K562 (cell line): ENCODE data around the gene KANK4. TPM values are rescaled to one million over a fixed set of nuclear protein-coding genes. Genes with fewer than 3 reads are reported as not detected.

Experiments used
- ATAC-seq: fragments of 200-7000 bp; cut with Tn5 transposase; 3 replicates; pipeline ENCODE4 v1.9.1; 2020; ENCODE audit warnings: moderate library complexity
- BruUV-seq: library from RNA; stranded (reverse); fragments of 400-500 nt; replicated peaks from 2 replicates; lab custom pipeline; 2021; lab: Mats Ljungman, UMichigan
- CTCF ChIA-PET: fragments of 300-600 bp; formaldehyde crosslinking; extraction: SDS; loops from one replicate; lab custom pipeline; 2021; ENCODE audit warnings: low intra/inter-chr PET ratio; lab: Yijun Ruan, JAX
- POLR2A ChIA-PET: fragments of 300-600, 350-650 bp; sonication (Branson Sonifier 250); formaldehyde crosslinking; extraction: SDS; loops from one replicate; lab custom pipeline; 2021; ENCODE audit warnings: antibody characterized with exemption, inconsistent platforms; lab: Yijun Ruan, JAX
- DNase-seq, 4 experiments: peaks; one replicate each; pipeline versions ENCODE4 v3.0.0 to v3.0.0-alpha.2; 2011 to 2018; ENCODE audit warnings: low spot score in 3 of 4, mixed read lengths in 3 of 4; ENCODE audit errors: extremely low read depth in 1 of 4
- FAIRE-seq: peaks from 2 replicates; lab custom pipeline; 2011; peaks lifted over from hg19 to GRCh38; lab: Jason Lieb, UNC
- H2AFZ ChIP-seq: 2 replicates; pipeline ENCODE4 v1.6.0; 2011; ENCODE audit warnings: low read depth, low read length, control low read depth, inconsistent platforms
- H3K27ac ChIP-seq: fragments of 200-600 bp; 3 replicates; pipeline ENCODE4 v1.8.0; 2011; ENCODE audit warnings: low read depth, mild to moderate bottlenecking, control low read depth, inconsistent platforms, low read length, moderate library complexity, mixed read lengths; ENCODE audit errors: extremely low read depth
- H3K27me3 ChIP-seq, 2 experiments: fragments of 300-600 bp in 1 of 2; 2 replicates in 1 of 2; 3 replicates in 1 of 2; pipeline versions ENCODE4 v1.6.0 to v1.8.0; 2011; ENCODE audit warnings: inconsistent platforms in 2 of 2, low read length in 2 of 2, mild to moderate bottlenecking in 1 of 2, mixed read lengths in 1 of 2, moderate library complexity in 1 of 2; ENCODE audit not compliant: control insufficient read depth in 2 of 2, insufficient read depth in 2 of 2
- H3K36me3 ChIP-seq: fragments of 300-600 bp; 3 replicates; pipeline ENCODE4 v1.8.0; 2011; ENCODE audit warnings: mild to moderate bottlenecking, low read length, inconsistent platforms; ENCODE audit not compliant: control insufficient read depth, insufficient read depth
- H3K4me1 ChIP-seq, 2 experiments: fragments of 200-600 bp in 1 of 2; replicated peaks in 1 of 2; 2 replicates in 1 of 2; 3 replicates in 1 of 2; pipeline versions ENCODE4 v1.5.1 to v1.8.0; 2011; ENCODE audit warnings: inconsistent platforms in 2 of 2, low read length in 2 of 2, mild to moderate bottlenecking in 1 of 2, mixed read lengths in 1 of 2, moderate library complexity in 1 of 2; ENCODE audit not compliant: control insufficient read depth in 2 of 2, insufficient read depth in 2 of 2
- H3K4me2 ChIP-seq: 2 replicates; pipeline ENCODE4 v1.6.1; 2011; ENCODE audit warnings: low read length, control low read depth, inconsistent platforms, mixed read lengths; ENCODE audit not compliant: insufficient read depth
- H3K4me3 ChIP-seq: fragments of 200-600 bp; sonication (generic), shearing (Covaris generic); 2 replicates; pipeline ENCODE4 v1.5.1; 2016; ENCODE audit warnings: control low read depth, inconsistent platforms
- H3K79me2 ChIP-seq: fragments of 200-600 bp; 3 replicates; pipeline ENCODE4 v1.8.0; 2011; ENCODE audit warnings: low read length, inconsistent platforms; ENCODE audit not compliant: control insufficient read depth, insufficient read depth
- H3K9ac ChIP-seq, 2 experiments: 2 replicates each; pipeline versions ENCODE4 v1.6.0 to v1.6.1; 2011; ENCODE audit warnings: low read depth in 2 of 2, low read length in 2 of 2, control low read depth in 1 of 2, inconsistent platforms in 1 of 2, mild to moderate bottlenecking in 1 of 2, mixed read lengths in 1 of 2; ENCODE audit not compliant: insufficient read depth in 1 of 2
- H3K9me1 ChIP-seq: one replicate; pipeline ENCODE4 v1.6.0; 2011; ENCODE audit warnings: inconsistent platforms, mild to moderate bottlenecking, low read length, moderate library complexity; ENCODE audit not compliant: control insufficient read depth, insufficient read depth
- H3K9me3 ChIP-seq: replicated peaks from 2 replicates; pipeline ENCODE4 v1.5.1; 2011; ENCODE audit warnings: low read depth, low read length, inconsistent platforms; ENCODE audit not compliant: control insufficient read depth, insufficient read depth
- H4K20me1 ChIP-seq: replicated peaks from 2 replicates; pipeline ENCODE4 v1.6.1; 2011; ENCODE audit warnings: low read length, inconsistent platforms, mixed read lengths; ENCODE audit not compliant: control insufficient read depth, insufficient read depth
- CHD4 ChIP-seq: fragments of 200-600 bp; sonication (generic); IDR thresholded peaks from 3 replicates; pipeline ENCODE4 v1.6.1; 2012; ENCODE audit warnings: low read depth, mild to moderate bottlenecking, mixed read lengths, low read length, inconsistent platforms; ENCODE audit not compliant: insufficient read depth, insufficient replicate concordance, poor library complexity, severe bottlenecking
- CTBP1 ChIP-seq: fragments of 450-650 bp; IDR thresholded peaks from 2 replicates; pipeline ENCODE4 v1.6.1; 2016; ENCODE audit warnings: borderline replicate concordance
- GMEB1 ChIP-seq: fragments of 250-450 bp; sonication (Bioruptor Pico); IDR thresholded peaks from 2 replicates; pipeline ENCODE4 v1.4.0; 2020; ENCODE audit warnings: mild to moderate bottlenecking
- JUND ChIP-seq, 2 experiments: IDR thresholded peaks; 2 replicates in 1 of 2; 3 replicates in 1 of 2; pipeline ENCODE4 v1.6.1; 2011; ENCODE audit warnings: borderline replicate concordance in 2 of 2, low read depth in 2 of 2, low read length in 2 of 2, improper control_type of control experiment in 1 of 2, missing biosample characterization in 1 of 2, missing genetic modification characterization in 1 of 2, missing genetic modification reagents in 1 of 2
- MBD2 ChIP-seq: sonication (generic); IDR thresholded peaks from 2 replicates; pipeline ENCODE4 v1.6.1; 2016; ENCODE audit warnings: low read depth, borderline replicate concordance
- ZBTB7A ChIP-seq: IDR thresholded peaks from 2 replicates; pipeline ENCODE4 v1.6.1; 2011; ENCODE audit warnings: low read depth, mild to moderate bottlenecking, low read length, moderate library complexity, borderline replicate concordance; ENCODE audit not compliant: control insufficient read depth
- ZNF384 ChIP-seq: IDR thresholded peaks from 2 replicates; pipeline ENCODE4 v1.6.1; 2012; ENCODE audit warnings: low read depth, low read length, improper control_type of control experiment
- WGBS: fragments of 100-300 bp; shearing (Covaris generic); methylation state at CpG from one replicate; pipeline ENCODE4 v1.1.6; 2016; ENCODE audit warnings: low coverage, mixed read lengths; ENCODE audit not compliant: insufficient coverage; ENCODE audit errors: missing lambda C conversion rate; 5-methylcytosine and 5-hydroxymethylcytosine counted together
- in situ Hi-C: fragments of 300-500 bp; cut with MboI; formaldehyde crosslinking; loops from 4 replicates; pipeline ENCODE4 v1.15.0; 2018; ENCODE audit warnings: inconsistent platforms, mixed read lengths
- intact Hi-C: fragments of 100-400 bp; cut with micrococcal nuclease; formaldehyde crosslinking; loops from 2 replicates; pipeline ENCODE4 v1.14.2; 2022
- polyA plus RNA-seq, 8 experiments: library from polyadenylated mRNA; depleted of rRNA in 4 of 8; stranded (reverse) in 5 of 8; unstranded in 3 of 8; fragments of >200 nt; fragmentation: Nextera tagmentation in 2 of 8; fragmentation: Illumina TruSeq in 1 of 8; extraction: Ambion mirVana in 2 of 8; extraction: Trizol in 1 of 8; gene quantifications; 2 replicates each; pipeline versions ENCODE4 v1.2.1 to v1.2.3, GENCODE V29; 2011 to 2014; ENCODE audit warnings: inconsistent platforms in 1 of 8, missing spikeins in 1 of 8
- total RNA-seq, 7 experiments: library from RNA; depleted of rRNA in 6 of 7; stranded (reverse); fragments of >200 nt in 6 of 7; fragmentation: Illumina TruSeq in 2 of 7; extraction: Trizol in 2 of 7; gene quantifications; 2 replicates each; pipeline versions ENCODE4 v1.2.1 to v1.2.3, GENCODE V29; 2011 to 2021; ENCODE audit warnings: low replicate concordance in 1 of 7
- TF ChIP-seq, protein P1 (sequence below): sonication (generic); IDR thresholded peaks from 2 replicates; pipeline ENCODE4 v1.6.1; 2016

The KANK4 gene
- total and polyA plus RNA-seq, 9 of the 15 experiments (the other 6 are each of a cell fraction or from before 2014, with no cell fraction given) = not detected

- TF ChIP-seq, protein P1, sequence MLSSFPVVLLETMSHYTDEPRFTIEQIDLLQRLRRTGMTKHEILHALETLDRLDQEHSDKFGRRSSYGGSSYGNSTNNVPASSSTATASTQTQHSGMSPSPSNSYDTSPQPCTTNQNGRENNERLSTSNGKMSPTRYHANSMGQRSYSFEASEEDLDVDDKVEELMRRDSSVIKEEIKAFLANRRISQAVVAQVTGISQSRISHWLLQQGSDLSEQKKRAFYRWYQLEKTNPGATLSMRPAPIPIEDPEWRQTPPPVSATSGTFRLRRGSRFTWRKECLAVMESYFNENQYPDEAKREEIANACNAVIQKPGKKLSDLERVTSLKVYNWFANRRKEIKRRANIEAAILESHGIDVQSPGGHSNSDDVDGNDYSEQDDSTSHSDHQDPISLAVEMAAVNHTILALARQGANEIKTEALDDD = no peak
- TF ChIP-seq CHD4 = no peak
These were observed 55.4 kb downstream of the KANK4 start (continued) for GRCh38 chr1:62263814-62264353.

GRCh38 chr1:62263006-62263813 lies 56.0 kb downstream of the KANK4 start:
- POLR2A ChIA-PET = interaction anchor here (0.6 to 1.0 kb wide), 3 partner anchors 51 to 1575 kb away, joined by 3 to 4 read pairs (median 3); no protein-coding TSS in a partner anchor
- H2AFZ ChIP-seq = no peak overlapping the region
- in situ Hi-C loops = no loop called here

More at GRCh38 chr1:62263006-62263813, 56.0 kb downstream of the KANK4 start:
- no peak for ATAC-seq
- BruUV-seq = no TSS peak
- CTCF ChIA-PET = no interaction called here
- no peak overlapping the region for H3K4me2 ChIP-seq
- intact Hi-C loops = no loop called here
- H3K79me2 ChIP-seq = no peaks in the 10 kb centered on the region
- H3K27me3 ChIP-seq = peaks cover 7 to 36% of the 10 kb centered on the region in 2 experiments
- FAIRE-seq = no peak
- no peaks in the 10 kb centered on the region for H3K9me3 ChIP-seq
- TF ChIP-seq ZNF384 (no peak), CTBP1 (no peak), GMEB1 (CRISPR knock-in tag) (no peak), JUND (IDR thresholded peaks at IDR 0.05; ENCODE audit: borderline replicate concordance, low read depth, low read length) (no peak), JUND (tag; IDR thresholded peaks at IDR 0.05; ENCODE audit: borderline replicate concordance, low read depth, low read length) (no peak), ZBTB7A (no peak), MBD2 (no peak)
- 2% methylated on average over 19 of the region's 19 CpGs for WGBS
- H3K9ac ChIP-seq = no peak overlapping the region
- H3K36me3 ChIP-seq = no peaks in the 10 kb centered on the region
- no peaks in the 10 kb centered on the region; the same call in 1 of the 2 replicates for H4K20me1 ChIP-seq
- no peaks in the 10 kb centered on the region for H3K9me1 ChIP-seq
- no peak for DNase-seq
- no peak overlapping the region for H3K27ac ChIP-seq
- H3K4me3 ChIP-seq = no peak overlapping the region
- no peaks in the 10 kb centered on the region for H3K4me1 ChIP-seq
